Calu3 (cell line): ENCODE results near the gene NELL1. TPM values are rescaled to one million over a fixed set of nuclear protein-coding genes. Genes with fewer than 3 reads are reported as not detected.

ENCODE experiments used
- BruUV-seq: library from RNA; stranded (reverse); fragments of 400-500 nt; replicated peaks from 2 replicates; lab custom pipeline; 2021; lab: Mats Ljungman, UMichigan
- CTCF ChIA-PET: fragments of 300-600 bp; sonication (Branson Sonifier 250); formaldehyde crosslinking; loops from one replicate; lab custom pipeline; 2022; ENCODE audit warnings: antibody characterized with exemption; lab: Charles Lee
- DNase-seq: peaks from one replicate; pipeline ENCODE4 v3.0.0; 2022
- H3K27ac Mint-ChIP-seq: one replicate; pipeline ENCODE4 v1.8.0; 2022; ENCODE audit warnings: mixed read lengths; ENCODE audit not compliant: unreplicated experiment
- H3K27me3 Mint-ChIP-seq: one replicate; pipeline ENCODE4 v1.8.0; 2022; ENCODE audit warnings: mixed read lengths; ENCODE audit not compliant: unreplicated experiment
- H3K36me3 Mint-ChIP-seq: one replicate; pipeline ENCODE4 v1.8.0; 2022; ENCODE audit warnings: mild to moderate bottlenecking, moderate library complexity, mixed read lengths; ENCODE audit not compliant: insufficient read depth, unreplicated experiment
- H3K4me1 Mint-ChIP-seq: one replicate; pipeline ENCODE4 v1.8.0; 2022; ENCODE audit warnings: mild to moderate bottlenecking, low read depth, mixed read lengths; ENCODE audit not compliant: unreplicated experiment
- H3K4me3 Mint-ChIP-seq: one replicate; pipeline ENCODE4 v1.8.0; 2022; ENCODE audit warnings: mild to moderate bottlenecking, low read depth, moderate library complexity, mixed read lengths; ENCODE audit not compliant: unreplicated experiment
- H3K9me3 Mint-ChIP-seq: one replicate; pipeline ENCODE4 v1.8.0; 2022; ENCODE audit warnings: low read depth, mixed read lengths; ENCODE audit not compliant: unreplicated experiment
- intact Hi-C: fragments of 100-400 bp; cut with micrococcal nuclease; formaldehyde crosslinking; loops from one replicate; pipeline ENCODE4 v1.10.0; 2022; ENCODE audit not compliant: unreplicated experiment
- total RNA-seq: library from RNA; stranded (reverse); gene quantifications from 2 replicates; pipeline ENCODE4 v1.2.3, GENCODE V29; 2022
- TF ChIP-seq, protein P1 (sequence below): fragments of 200-600 bp; IDR thresholded peaks from one replicate; pipeline ENCODE4 v1.8.0; 2022; ENCODE audit warnings: antibody characterized with exemption; ENCODE audit not compliant: unreplicated experiment

NELL1 gene
- total RNA-seq, 1 experiment from 2014 or later = not detected

DNA sequence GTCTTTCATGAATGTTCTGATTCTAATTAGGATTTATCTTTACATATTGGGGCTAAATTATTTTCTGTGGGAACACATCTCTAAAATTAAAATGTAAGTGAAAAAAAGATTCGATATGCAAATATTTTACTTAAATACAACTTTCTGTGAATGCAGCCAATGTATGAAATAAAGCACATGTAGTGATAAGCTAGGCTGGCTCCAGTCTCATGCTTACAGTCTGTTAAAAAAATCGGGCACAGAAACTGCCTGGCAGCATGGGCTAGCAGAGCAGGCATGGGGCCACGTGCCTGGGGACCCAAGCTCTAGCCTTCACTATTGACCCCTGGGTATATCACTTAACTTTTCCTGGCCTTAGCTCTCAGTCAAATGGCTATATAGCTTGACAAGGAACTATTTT, 46.5 kb downstream of the NELL1 start:
- DNase-seq = no peak
- peaks cover 8% of the 10 kb centered on the region for H3K9me3 Mint-ChIP-seq
- TF ChIP-seq, protein P1, sequence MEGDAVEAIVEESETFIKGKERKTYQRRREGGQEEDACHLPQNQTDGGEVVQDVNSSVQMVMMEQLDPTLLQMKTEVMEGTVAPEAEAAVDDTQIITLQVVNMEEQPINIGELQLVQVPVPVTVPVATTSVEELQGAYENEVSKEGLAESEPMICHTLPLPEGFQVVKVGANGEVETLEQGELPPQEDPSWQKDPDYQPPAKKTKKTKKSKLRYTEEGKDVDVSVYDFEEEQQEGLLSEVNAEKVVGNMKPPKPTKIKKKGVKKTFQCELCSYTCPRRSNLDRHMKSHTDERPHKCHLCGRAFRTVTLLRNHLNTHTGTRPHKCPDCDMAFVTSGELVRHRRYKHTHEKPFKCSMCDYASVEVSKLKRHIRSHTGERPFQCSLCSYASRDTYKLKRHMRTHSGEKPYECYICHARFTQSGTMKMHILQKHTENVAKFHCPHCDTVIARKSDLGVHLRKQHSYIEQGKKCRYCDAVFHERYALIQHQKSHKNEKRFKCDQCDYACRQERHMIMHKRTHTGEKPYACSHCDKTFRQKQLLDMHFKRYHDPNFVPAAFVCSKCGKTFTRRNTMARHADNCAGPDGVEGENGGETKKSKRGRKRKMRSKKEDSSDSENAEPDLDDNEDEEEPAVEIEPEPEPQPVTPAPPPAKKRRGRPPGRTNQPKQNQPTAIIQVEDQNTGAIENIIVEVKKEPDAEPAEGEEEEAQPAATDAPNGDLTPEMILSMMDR = no peak
- no peak overlapping the region for H3K27ac Mint-ChIP-seq
- intact Hi-C loops = no loop called here
- H3K4me1 Mint-ChIP-seq = no peaks in the 10 kb centered on the region
- no peaks in the 10 kb centered on the region for H3K27me3 Mint-ChIP-seq
- no peak overlapping the region for H3K4me3 Mint-ChIP-seq
- CTCF ChIA-PET = no interaction called here
- BruUV-seq = no TSS peak
- no peaks in the 10 kb centered on the region for H3K36me3 Mint-ChIP-seq

GRCh38 chr11:20719821-20720220, 50.4 kb downstream of the NELL1 start:
- Mint-ChIP-seq H3K4me1 (no peaks in the 10 kb centered on the region), H3K27ac (no peak overlapping the region), H3K9me3 (peaks cover 17% of the 10 kb centered on the region), H3K4me3 (no peak overlapping the region), H3K27me3 (no peaks in the 10 kb centered on the region), H3K36me3 (no peaks in the 10 kb centered on the region)
- no peak for DNase-seq
- TF ChIP-seq, protein P1 = no peak
- intact Hi-C loops = no loop called here
- CTCF ChIA-PET = interaction anchor here (0.7 kb wide), 1 partner anchor 23 kb away, joined by 4 read pairs; no protein-coding TSS in a partner anchor
- BruUV-seq = no TSS peak

DNA sequence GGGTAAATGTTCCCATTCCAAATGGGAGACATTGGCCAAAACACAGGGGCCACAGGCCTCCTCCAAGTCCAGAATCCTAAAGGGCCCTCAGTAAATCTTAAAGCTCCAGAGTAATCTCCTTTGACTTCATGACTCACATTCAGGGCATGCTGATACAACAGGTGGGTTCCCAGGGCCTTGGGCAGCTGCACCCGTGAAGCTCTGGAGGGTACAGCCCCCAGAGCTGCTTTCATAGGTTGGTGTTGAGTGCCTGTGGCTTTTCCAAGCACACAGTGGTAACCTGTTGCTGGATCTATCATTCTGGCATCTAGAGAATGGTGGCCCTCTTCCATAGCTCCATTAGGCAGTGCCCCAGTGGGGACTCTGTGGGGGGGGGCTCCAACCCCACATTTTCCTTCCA, 54.0 kb downstream of the NELL1 start:
- H3K36me3 Mint-ChIP-seq = no peaks in the 10 kb centered on the region
- H3K4me1 Mint-ChIP-seq = no peaks in the 10 kb centered on the region
- H3K4me3 Mint-ChIP-seq = no peak overlapping the region
- no TSS peak for BruUV-seq
- H3K9me3 Mint-ChIP-seq = peaks cover 19% of the 10 kb centered on the region
- no peak for DNase-seq
- no peak overlapping the region for H3K27ac Mint-ChIP-seq
- no peaks in the 10 kb centered on the region for H3K27me3 Mint-ChIP-seq
- CTCF ChIA-PET = interaction anchor here (0.6 kb wide), 1 partner anchor 171 kb away, joined by 5 read pairs; no protein-coding TSS in a partner anchor
- intact Hi-C loops = no loop called here
- TF ChIP-seq, protein P1 = no peak

GRCh38 chr11:20729597-20730105, 60.3 kb downstream of the NELL1 start:
- no TSS peak for BruUV-seq
- CTCF ChIA-PET = no interaction called here
- Mint-ChIP-seq H3K27ac (no peak overlapping the region), H3K36me3 (no peaks in the 10 kb centered on the region), H3K4me1 (no peaks in the 10 kb centered on the region), H3K27me3 (no peaks in the 10 kb centered on the region), H3K4me3 (no peak overlapping the region), H3K9me3 (peaks cover 4% of the 10 kb centered on the region)
- DNase-seq = no peak
- intact Hi-C loops = no loop called here
- TF ChIP-seq, protein P1 = no peak
